GM23248 (cell line): ENCODE data around the gene ACTL9. TPM values are rescaled to one million over a fixed set of nuclear protein-coding genes. Genes with fewer than 3 reads are reported as not detected.

Experiments used
- DNase-seq: peaks from one replicate; pipeline ENCODE4 v3.0.0-alpha.2; 2015
- H2AFZ ChIP-seq: fragments of 200-600 bp; sonication (generic); 2 replicates; pipeline ENCODE4 v1.6.1; 2016; ENCODE audit warnings: antibody characterized with exemption
- H3F3A ChIP-seq: fragments of 200-600 bp; sonication (generic); 2 replicates; pipeline ENCODE4 v1.6.1; 2016; ENCODE audit warnings: mild to moderate bottlenecking, antibody characterized with exemption, mixed run types; ENCODE audit not compliant: insufficient read depth
- H3K27ac ChIP-seq: fragments of 200-600 bp; sonication (generic); 2 replicates; pipeline ENCODE4 v1.5.1; 2016; ENCODE audit warnings: mild to moderate bottlenecking
- H3K27me3 ChIP-seq: fragments of 200-600 bp; sonication (generic); replicated peaks from 2 replicates; pipeline ENCODE4 v1.6.1; 2016; ENCODE audit warnings: mild to moderate bottlenecking; ENCODE audit not compliant: insufficient read depth
- H3K36me3 ChIP-seq: fragments of 200-600 bp; sonication (generic); 2 replicates; pipeline ENCODE4 v1.6.1; 2016; ENCODE audit warnings: low read depth, mild to moderate bottlenecking
- H3K4me1 ChIP-seq: fragments of 200-600 bp; sonication (generic); 2 replicates; pipeline ENCODE4 v1.6.1; 2016; ENCODE audit warnings: mild to moderate bottlenecking; ENCODE audit not compliant: insufficient read depth
- H3K4me2 ChIP-seq: fragments of 200-600 bp; sonication (generic); one replicate; pipeline ENCODE4 v1.6.1; 2016; ENCODE audit warnings: mild to moderate bottlenecking; ENCODE audit not compliant: unreplicated experiment
- H3K4me3 ChIP-seq: fragments of 200-600 bp; sonication (generic); 2 replicates; pipeline ENCODE4 v1.5.1; 2016; ENCODE audit warnings: mild to moderate bottlenecking
- H3K79me2 ChIP-seq: fragments of 200-600 bp; sonication (generic); 2 replicates; pipeline ENCODE4 v1.6.1; 2016; ENCODE audit warnings: mild to moderate bottlenecking; ENCODE audit not compliant: insufficient read depth
- H3K9ac ChIP-seq: fragments of 200-600 bp; sonication (generic); 2 replicates; pipeline ENCODE4 v1.6.1; 2016; ENCODE audit warnings: mild to moderate bottlenecking
- H3K9me2 ChIP-seq: fragments of 200-600 bp; sonication (generic); 2 replicates; pipeline ENCODE4 v1.6.1; 2016; ENCODE audit warnings: mixed run types, mild to moderate bottlenecking, moderate library complexity; ENCODE audit not compliant: insufficient read depth
- H3K9me3 ChIP-seq: fragments of 200-600 bp; sonication (generic); one replicate; pipeline ENCODE4 v1.6.1; 2017; ENCODE audit warnings: low read depth
- H4K20me1 ChIP-seq: fragments of 200-600 bp; sonication (generic); 2 replicates; pipeline ENCODE4 v1.6.0; 2016; ENCODE audit not compliant: insufficient read depth
- EZH2 ChIP-seq: fragments of 200-600 bp; sonication (generic); IDR thresholded peaks from 2 replicates; pipeline ENCODE4 v1.6.1; 2018; ENCODE audit warnings: antibody characterized with exemption, mild to moderate bottlenecking; ENCODE audit not compliant: insufficient read depth, poor library complexity, severe bottlenecking
- EZH2phosphoT487 ChIP-seq: fragments of 200-600 bp; sonication (generic); IDR thresholded peaks from 2 replicates; pipeline ENCODE4 v1.6.1; 2018; ENCODE audit warnings: antibody characterized with exemption, moderate library complexity, mild to moderate bottlenecking, low read depth; ENCODE audit not compliant: insufficient read depth
- WGBS, 2 experiments: methylation state at CpG; one replicate each; pipeline ENCODE4 v1.1.6; 2015 to 2017; ENCODE audit warnings: low lambda C conversion rate in 2 of 2, low coverage in 1 of 2; ENCODE audit errors: missing lambda C conversion rate in 2 of 2; 5-methylcytosine and 5-hydroxymethylcytosine counted together
- in situ Hi-C: fragments of 300-500 bp; cut with MboI; formaldehyde crosslinking; loops from 2 replicates; pipeline ENCODE4 v1.15.0; 2020
- polyA plus RNA-seq: library from polyadenylated mRNA; unstranded; fragments of >200 nt; fragmentation: Nextera tagmentation; extraction: Ambion mirVana; gene quantifications from 2 replicates; pipeline ENCODE4 v1.2.1, GENCODE V29; 2016
- total RNA-seq: library from RNA; depleted of rRNA; stranded (reverse); fragments of >200 nt; shearing (Covaris generic); gene quantifications from 2 replicates; pipeline ENCODE4 v1.2.3, GENCODE V29; 2014

ACTL9 gene
- total and polyA plus RNA-seq, 2 experiments from 2014 or later = not detected

DNA sequence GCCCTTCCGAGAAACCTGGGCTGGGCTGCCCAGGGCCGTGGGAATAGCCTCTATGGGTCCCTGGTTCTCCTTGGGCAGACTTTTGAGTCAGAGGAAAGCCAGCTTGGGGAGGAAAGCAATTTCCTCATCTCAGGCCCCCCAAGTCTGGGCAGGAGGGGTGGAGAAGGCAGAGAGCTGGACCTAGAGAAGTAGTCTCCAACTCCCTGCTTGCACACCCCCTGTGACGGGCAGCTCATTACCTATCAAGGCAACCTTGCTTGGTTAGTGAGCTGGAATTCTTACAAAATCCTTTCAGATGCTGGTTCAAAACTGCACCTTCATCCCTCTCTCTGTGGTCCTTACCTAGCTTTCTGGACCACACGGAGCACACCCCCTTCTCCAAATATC, 33.9 kb downstream of the ACTL9 start:
- no peak overlapping the region for H2AFZ ChIP-seq
- no peaks in the 10 kb centered on the region for H3K4me1 ChIP-seq
- DNase-seq = no peak
- H3K9me3 ChIP-seq = no peaks in the 10 kb centered on the region
- H3K27me3 ChIP-seq = no peaks in the 10 kb centered on the region
- in situ Hi-C loops = no loop called here
- H3F3A ChIP-seq = no peaks in the 10 kb centered on the region
- 52% methylated on average over 4 of the region's 4 CpGs for WGBS, 2 experiments
- H3K27ac ChIP-seq = no peak overlapping the region
- H3K9ac ChIP-seq = no peak overlapping the region
- H3K79me2 ChIP-seq = no peaks in the 10 kb centered on the region
- H3K4me2 ChIP-seq = no peak overlapping the region
- H3K4me3 ChIP-seq = no peak overlapping the region
- H3K36me3 ChIP-seq = no peaks in the 10 kb centered on the region
- TF ChIP-seq EZH2 (no peak), EZH2phosphoT487 (no peak)
- no peaks in the 10 kb centered on the region for H4K20me1 ChIP-seq
- no peaks in the 10 kb centered on the region for H3K9me2 ChIP-seq

DNA sequence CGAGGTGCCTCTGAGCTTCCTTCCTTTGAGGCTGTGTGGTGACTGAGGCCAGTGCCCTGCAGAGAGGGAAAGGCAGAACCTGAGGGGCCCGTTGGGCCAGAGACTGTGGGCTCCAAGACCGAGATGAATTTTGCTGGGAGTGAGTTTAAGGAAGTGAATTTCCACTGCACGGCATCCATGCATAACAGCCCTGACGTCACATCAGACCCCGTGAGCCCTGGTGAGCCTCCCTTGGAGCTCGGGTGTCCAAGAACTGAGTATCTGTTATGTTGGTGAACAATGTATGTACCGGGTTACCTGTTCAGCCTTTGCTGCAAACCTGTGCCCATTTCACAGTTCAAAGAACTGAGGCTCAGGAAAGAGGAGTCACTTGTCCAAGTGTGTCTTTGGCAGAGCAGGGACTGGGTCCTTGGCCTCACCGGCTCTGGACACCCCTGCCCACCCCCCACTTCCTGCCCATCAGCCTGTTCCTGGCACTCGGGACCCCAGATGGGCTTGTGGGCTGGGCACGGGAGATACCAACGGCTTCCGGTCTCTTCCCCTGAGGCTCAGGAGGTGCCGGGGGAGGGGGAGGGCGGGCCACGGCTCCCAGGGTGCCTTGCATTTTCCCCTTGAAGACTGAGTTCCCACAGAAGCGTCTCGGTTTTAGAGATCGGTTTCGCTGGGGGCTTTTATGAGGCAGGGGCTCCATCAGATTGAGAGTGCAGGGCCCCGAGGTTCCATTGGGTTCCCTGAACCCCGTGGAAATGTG, 34.5 kb downstream of the ACTL9 start:
- Histone ChIP-seq H3K4me2 (no peak overlapping the region), H3K9ac (no peak overlapping the region), H3F3A (no peaks in the 10 kb centered on the region), H3K9me2 (no peaks in the 10 kb centered on the region), H3K27ac (no peak overlapping the region), H3K9me3 (no peaks in the 10 kb centered on the region), H3K79me2 (no peaks in the 10 kb centered on the region), H4K20me1 (no peaks in the 10 kb centered on the region), H3K36me3 (no peaks in the 10 kb centered on the region), H2AFZ (no peak overlapping the region), H3K27me3 (no peaks in the 10 kb centered on the region), H3K4me3 (no peak overlapping the region), H3K4me1 (no peaks in the 10 kb centered on the region)
- DNase-seq = no peak
- in situ Hi-C loops = no loop called here
- TF ChIP-seq EZH2phosphoT487 = no peak
- WGBS, 2 experiments = 25 to 33% methylated on average over 17 to 22 of the region's 22 CpGs

DNA sequence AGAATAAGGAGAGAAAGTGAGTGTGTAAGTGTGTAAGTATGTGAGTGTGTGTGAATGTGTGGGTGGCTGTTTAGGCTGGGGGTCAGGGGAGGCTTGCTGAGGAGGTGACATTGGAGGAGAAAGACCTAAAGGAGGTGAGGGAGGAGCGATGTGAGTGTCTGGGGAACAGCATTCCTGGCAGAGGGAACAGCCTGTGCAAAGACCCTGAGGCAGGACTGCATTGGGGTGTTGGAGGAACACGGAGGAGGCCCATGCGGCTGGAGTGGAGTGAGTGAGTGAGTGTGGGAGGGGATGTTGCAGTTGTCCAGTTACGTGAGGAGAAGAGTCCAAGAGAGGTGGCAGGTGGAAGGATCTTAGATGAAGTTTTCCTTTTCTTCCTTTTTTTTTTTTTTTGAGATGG, 36.3 kb downstream of the ACTL9 start:
- WGBS, 2 experiments = 59 to 65% methylated on average over 4 of the region's 4 CpGs
- Histone ChIP-seq H3K4me3 (no peak overlapping the region), H3K4me2 (no peak overlapping the region), H2AFZ (no peak overlapping the region), H4K20me1 (no peaks in the 10 kb centered on the region), H3K27ac (no peak overlapping the region), H3K9ac (no peak overlapping the region), H3K9me3 (no peaks in the 10 kb centered on the region), H3K27me3 (no peaks in the 10 kb centered on the region), H3K4me1 (no peaks in the 10 kb centered on the region), H3K79me2 (no peaks in the 10 kb centered on the region), H3K9me2 (no peaks in the 10 kb centered on the region), H3K36me3 (no peaks in the 10 kb centered on the region), H3F3A (no peaks in the 10 kb centered on the region)
- TF ChIP-seq EZH2 = no peak
- no peak for TF ChIP-seq EZH2phosphoT487
- in situ Hi-C loops = no loop called here
- no peak for DNase-seq

DNA sequence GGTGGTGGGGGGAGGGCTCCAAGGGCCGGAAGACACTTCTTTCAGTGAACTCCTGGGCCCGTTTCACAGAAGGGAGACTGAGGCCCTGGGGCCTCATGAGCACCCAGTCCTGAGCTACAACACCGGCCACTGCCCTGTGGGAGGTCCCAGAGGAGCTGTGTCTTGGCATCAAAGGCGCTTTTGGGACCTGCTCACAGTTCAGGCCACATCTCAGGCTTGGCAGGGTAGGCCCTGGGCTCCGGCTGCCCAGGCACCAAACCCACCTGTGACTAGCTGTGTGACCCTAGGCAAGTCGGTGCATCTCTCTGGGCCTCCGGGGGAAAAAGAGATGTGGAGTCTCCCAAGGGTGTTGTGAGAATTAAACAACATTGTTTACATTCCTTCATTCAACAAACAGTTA, 38.7 kb downstream of the ACTL9 start:
- Histone ChIP-seq H2AFZ (no peak overlapping the region), H3K4me3 (no peak overlapping the region), H3K4me2 (no peak overlapping the region), H3K9me3 (no peaks in the 10 kb centered on the region), H3F3A (no peaks in the 10 kb centered on the region), H3K27me3 (no peaks in the 10 kb centered on the region), H3K27ac (no peak overlapping the region), H3K4me1 (no peaks in the 10 kb centered on the region), H3K36me3 (no peaks in the 10 kb centered on the region), H4K20me1 (no peaks in the 10 kb centered on the region), H3K79me2 (no peaks in the 10 kb centered on the region), H3K9me2 (no peaks in the 10 kb centered on the region), H3K9ac (no peak overlapping the region)
- no peak for TF ChIP-seq EZH2phosphoT487
- whole genome bisulfite sequencing, 2 experiments = 47 to 48% methylated on average over 7 of the region's 7 CpGs
- no peak for DNase-seq
- in situ Hi-C loops = no loop called here

DNA sequence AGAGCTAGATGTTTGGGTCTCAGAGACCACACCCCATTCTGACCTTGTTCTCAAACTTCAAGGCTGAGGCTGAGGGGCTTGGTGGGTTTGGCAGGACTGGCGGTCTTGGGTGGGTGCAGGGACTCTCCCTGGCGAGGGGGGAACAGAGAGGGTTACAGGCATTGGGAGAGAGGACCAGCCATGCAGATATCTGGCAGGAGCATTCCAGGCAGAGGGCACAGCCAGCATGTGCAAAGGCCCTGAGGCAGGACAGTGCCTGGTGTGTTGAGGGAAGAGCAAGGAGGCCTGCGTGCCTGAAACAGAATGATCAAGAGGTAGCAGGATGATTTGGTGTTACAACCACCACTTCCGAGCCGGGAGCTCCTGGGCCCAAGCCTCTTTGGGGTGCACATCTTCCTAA, 40.7 kb downstream of the ACTL9 start:
- Histone ChIP-seq H3K4me1 (no peaks in the 10 kb centered on the region), H3K9me3 (no peaks in the 10 kb centered on the region), H3K79me2 (no peaks in the 10 kb centered on the region), H3K27me3 (peaks cover 7% of the 10 kb centered on the region), H4K20me1 (no peaks in the 10 kb centered on the region), H3F3A (no peaks in the 10 kb centered on the region), H3K9me2 (no peaks in the 10 kb centered on the region), H2AFZ (no peak overlapping the region), H3K9ac (no peak overlapping the region), H3K4me3 (no peak overlapping the region), H3K27ac (no peak overlapping the region), H3K4me2 (no peak overlapping the region), H3K36me3 (no peaks in the 10 kb centered on the region)
- 44 to 56% methylated on average over 5 of the region's 5 CpGs for WGBS, 2 experiments
- in situ Hi-C loops = no loop called here
- DNase-seq = no peak
- TF ChIP-seq EZH2 (no peak), EZH2phosphoT487 (no peak)
